ENCODE results near the gene GIPC3. TPM values are rescaled to one million over a fixed set of nuclear protein-coding genes. Genes with fewer than 3 reads are reported as not detected.

The GIPC3 gene
- total and polyA plus RNA-seq, 2 of the 8 experiments (the other 6 are each of a cell fraction or from before 2014, with no cell fraction given), result 1.0 to 1.2 TPM

DNA sequence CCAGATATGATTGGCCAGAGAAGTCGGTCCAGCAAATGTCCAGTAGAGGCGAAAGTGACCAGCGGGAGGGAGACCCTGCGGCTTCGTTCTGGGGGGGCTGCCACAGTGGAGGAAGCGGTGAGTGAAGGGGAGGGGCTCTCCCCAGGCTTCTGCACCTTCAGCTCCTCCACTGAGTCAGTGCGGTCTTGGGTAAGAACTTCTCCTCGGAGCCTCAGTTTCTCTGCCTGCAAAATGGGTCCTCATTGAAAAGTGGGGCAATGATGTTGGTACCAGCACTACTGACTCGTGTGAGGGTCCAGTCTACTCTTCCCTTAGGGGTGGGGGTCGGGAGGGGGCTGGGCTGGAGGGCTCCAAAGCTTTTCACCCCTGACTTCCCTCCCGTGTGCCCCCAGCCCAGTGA, 4.2 kb downstream of the GIPC3 start:
- H3K4me1 ChIP-seq (replicated peaks in 1 of 4; ENCODE audit: control insufficient read depth in 3 of 4, insufficient read depth in 4 of 4, low read length in 3 of 4), result peaks cover 0 to 4% (median 0%) of the 10 kb centered on the region in 4 experiments; a peak in 3 of 7 replicates
- no peak overlapping the region for H2AFZ ChIP-seq (ENCODE audit: low read length)
- POLR2A ChIA-PET (ENCODE audit: partially characterized antibody), result interaction anchor here (1.1 kb wide), 1 partner anchor 11 kb away, joined by 3 read pairs; no protein-coding TSS in a partner anchor
- no peak overlapping the region for H3K18ac ChIP-seq (ENCODE audit: extremely low read depth, low read length)
- no peak overlapping the region for H2BK20ac ChIP-seq (ENCODE audit: low read length)
- H2BK120ac ChIP-seq (replicated peaks; ENCODE audit: low read depth, low read length), result no peak overlapping the region
- H4K91ac ChIP-seq (replicated peaks; ENCODE audit: insufficient read length, low read length), result no peak overlapping the region
- peaks cover 11 to 21% (median 15%) of the 10 kb centered on the region in 4 experiments; a peak in 6 of 7 replicates for H3K27me3 ChIP-seq (replicated peaks in 1 of 4; ENCODE audit: control insufficient read depth in 3 of 4, extremely low read depth in 1 of 4, insufficient read depth in 3 of 4, low read length in 3 of 4)
- H2BK5ac ChIP-seq (ENCODE audit: low read depth, low read length), result no peak overlapping the region
- 81% methylated on average over 11 of the region's 11 CpGs; no CpG with 5 or more reads in 1 of the 2 experiments for WGBS, 2 experiments (ENCODE audit: extremely low coverage in 1 of 2, insufficient coverage in 1 of 2, insufficient read length in 1 of 2, insufficient replicate concordance in 2 of 2, low coverage in 1 of 2, low lambda C conversion rate in 2 of 2, missing lambda C conversion rate in 1 of 2)
- no peak overlapping the region for H2BK15ac ChIP-seq (ENCODE audit: low read length)
- no peaks in the 10 kb centered on the region for H3K79me2 ChIP-seq (ENCODE audit: control insufficient read depth in 1 of 2, insufficient read depth in 2 of 2, low read length in 2 of 2)
- H3K23me2 ChIP-seq (ENCODE audit: low read depth, low read length), result peaks cover 5% of the 10 kb centered on the region; the same call in 1 of the 2 replicates
- CTCF ChIA-PET (ENCODE audit: partially characterized antibody), result interaction anchor here (0.5 to 3.9 kb wide), 3 partner anchors 14 to 199 kb away, joined by 3 to 8 read pairs (median 3); no protein-coding TSS in a partner anchor
- no peak overlapping the region for H3K4me2 ChIP-seq (ENCODE audit: insufficient read depth in 1 of 2, low read depth in 2 of 2, low read length in 2 of 2)
- H3K14ac ChIP-seq (ENCODE audit: insufficient read length), result no peak overlapping the region
- no peak overlapping the region for H3K4ac ChIP-seq (replicated peaks; ENCODE audit: insufficient read length, low read depth, low read length)
- no peak overlapping the region for H3K4me3 ChIP-seq (ENCODE audit: extremely low read depth in 1 of 4, insufficient read depth in 2 of 4, low read depth in 3 of 4, low read length in 4 of 4)
- H4K8ac ChIP-seq (ENCODE audit: extremely low read depth, insufficient read depth, low read length), result no peak overlapping the region
- no peak overlapping the region for H4K5ac ChIP-seq (ENCODE audit: insufficient read length, low read depth, low read length)
- H2BK12ac ChIP-seq (ENCODE audit: low read depth, low read length), result no peak overlapping the region
- H3K9ac ChIP-seq (replicated peaks in 1 of 4; ENCODE audit: extremely low read depth in 1 of 4, low read depth in 3 of 4, low read length in 3 of 4), result no peak overlapping the region
- no peak for DNase-seq (ENCODE audit: low read depth in 1 of 2, low spot score in 2 of 2)
- FAIRE-seq, result no peak
- no peak overlapping the region for H3K27ac ChIP-seq (ENCODE audit: low read depth, low read length)
- H3K23ac ChIP-seq (ENCODE audit: insufficient read length), result no peak overlapping the region
- H3K56ac ChIP-seq (replicated peaks; ENCODE audit: insufficient read length, low read depth, low read length), result no peak overlapping the region
- H4K20me1 ChIP-seq (replicated peaks in 1 of 2; ENCODE audit: control insufficient read depth in 1 of 2, insufficient read depth in 2 of 2, low read length in 2 of 2), result peaks cover 0 to 2% of the 10 kb centered on the region in 2 experiments
- H3K9me3 ChIP-seq (ENCODE audit: insufficient read depth in 2 of 2, low read depth in 1 of 2, low read length in 1 of 2), result peaks cover 4 to 9% of the 10 kb centered on the region in 2 experiments; a peak in 3 of 4 replicates
- no peak overlapping the region for H2AK5ac ChIP-seq (ENCODE audit: low read depth, low read length)
- H3K79me1 ChIP-seq (ENCODE audit: low read depth, low read length), result no peaks in the 10 kb centered on the region; the same call in 1 of the 2 replicates
- no peaks in the 10 kb centered on the region for H3K36me3 ChIP-seq (ENCODE audit: control insufficient read depth in 2 of 4, insufficient read depth in 4 of 4, low read length in 3 of 4)
- TF ChIP-seq HDAC6 (IDR thresholded peaks at IDR 0.05; ENCODE audit: low read depth, low read length), result no peak
- TF ChIP-seq KDM4A (IDR thresholded peaks at IDR 0.05; ENCODE audit: low read depth, low read length, severe bottlenecking), result no peak
- TF ChIP-seq POU5F1 (IDR thresholded peaks at IDR 0.05; ENCODE audit: low read depth, low read length), result no peak
- no peak for TF ChIP-seq BRCA1 (IDR thresholded peaks at IDR 0.05; ENCODE audit: low read depth, low read length)
- no peak for TF ChIP-seq MAX (IDR thresholded peaks at IDR 0.05)
- no peak for TF ChIP-seq TEAD4 (IDR thresholded peaks at IDR 0.05; ENCODE audit: low read depth, low read length)
- no peak for TF ChIP-seq RAD21 (IDR thresholded peaks at IDR 0.05 in 1 of 2, conservative IDR thresholded peaks at IDR 0.05 in 1 of 2; ENCODE audit: low read depth in 2 of 2, low read length in 2 of 2)
- no peak for TF ChIP-seq SUZ12 (IDR thresholded peaks at IDR 0.05; ENCODE audit: low read length)
- no peak for TF ChIP-seq NRF1 (IDR thresholded peaks at IDR 0.05; ENCODE audit: low read depth, low read length)
- TF ChIP-seq CBX5 (IDR thresholded peaks at IDR 0.05; ENCODE audit: low read depth, low read length), result no peak
- no peak for TF ChIP-seq KDM5A (IDR thresholded peaks at IDR 0.05; ENCODE audit: low read length)
- TF ChIP-seq FOSL1 (IDR thresholded peaks at IDR 0.05; ENCODE audit: insufficient read depth, low read depth, low read length), result no peak
- no peak for TF ChIP-seq ZNF274 (IDR thresholded peaks at IDR 0.05; ENCODE audit: borderline replicate concordance, extremely low read depth, low read length)
- no peak for TF ChIP-seq PHF8 (conservative IDR thresholded peaks at IDR 0.05; ENCODE audit: low read depth, low read length)
